NCI-H748 (cell line): ENCODE data around the gene C6.
"Not testable (repeated sequence)": the region's sequence is repeated elsewhere in the genome, so short reads cannot be mapped to it uniquely, and the experiment has no call there.

Experiments used
- DNase-seq: peaks from one replicate; lab custom pipeline; 2025; ENCODE audit not compliant: unreplicated experiment; lab: John Stamatoyannopoulos, UW

Gene C6

DNA sequence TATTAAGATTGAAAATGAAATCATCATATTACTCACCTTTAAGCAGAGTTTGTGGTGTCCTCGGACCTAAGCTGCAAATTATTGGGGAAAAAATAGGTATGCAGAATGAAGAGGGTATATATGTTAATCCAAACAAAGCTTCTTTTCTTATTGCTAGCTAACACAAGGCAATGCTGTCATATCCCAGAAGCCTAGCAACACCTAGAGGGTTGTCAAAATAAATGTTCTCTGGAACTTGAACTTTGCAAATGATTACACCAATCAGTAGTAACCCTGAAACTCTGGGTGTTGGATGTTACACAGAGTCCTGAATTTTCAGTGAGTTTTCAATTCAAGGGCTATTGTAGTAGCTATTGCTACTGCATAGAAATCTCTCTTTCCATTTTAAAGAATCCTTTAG is at the start of gene C6:
Gene C6, minus strand, starts transcription at position 193 of the 400 bp plus-strand sequence. CDS start 10,302 bp downstream, outside the sequence.
- DNase-seq = peak; percentile 30

GRCh38 chr5:41256400-41256799 is 43.1 kb upstream of the C6 start:
- no peak for DNase-seq

DNA sequence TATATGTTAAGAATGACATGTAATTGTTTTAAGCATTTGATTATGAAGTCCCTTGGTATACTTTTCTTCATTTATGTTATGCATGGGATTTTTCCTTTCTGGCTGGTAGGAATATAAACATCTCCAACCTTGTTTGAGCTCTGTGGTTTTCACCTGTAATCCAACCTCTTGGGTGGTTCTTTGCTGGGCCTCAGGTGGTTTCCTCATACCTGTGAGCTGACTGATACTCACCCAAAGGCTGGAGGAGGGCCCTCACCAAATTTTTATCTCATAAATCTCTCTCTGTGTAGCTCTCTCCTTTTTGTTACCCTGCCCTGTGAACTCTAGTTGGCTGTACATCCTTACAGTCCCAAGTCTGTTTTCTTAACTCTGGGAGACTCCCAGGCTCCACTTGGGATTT is 39.8 kb upstream of the C6 start:
- no peak for DNase-seq

DNA sequence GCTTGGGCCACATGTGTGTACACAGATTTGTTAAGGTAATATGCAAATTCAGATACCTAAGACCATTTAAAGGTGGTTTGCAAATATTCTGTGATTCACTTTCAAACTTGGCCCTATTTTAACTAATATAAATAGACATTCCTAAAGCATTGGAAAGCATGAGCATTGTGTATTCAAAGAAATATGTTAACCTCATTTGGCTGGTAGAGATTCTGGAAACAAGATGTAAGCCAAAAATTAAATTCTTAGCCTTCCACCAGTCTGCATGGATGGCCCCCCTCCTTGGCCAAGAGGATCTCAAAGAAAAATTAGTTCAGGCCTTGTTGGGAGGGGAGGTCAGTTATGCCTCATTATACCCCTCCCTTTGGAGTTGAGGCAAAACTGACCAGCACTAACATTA is 38.7 kb upstream of the C6 start:
- no peak for DNase-seq

DNA sequence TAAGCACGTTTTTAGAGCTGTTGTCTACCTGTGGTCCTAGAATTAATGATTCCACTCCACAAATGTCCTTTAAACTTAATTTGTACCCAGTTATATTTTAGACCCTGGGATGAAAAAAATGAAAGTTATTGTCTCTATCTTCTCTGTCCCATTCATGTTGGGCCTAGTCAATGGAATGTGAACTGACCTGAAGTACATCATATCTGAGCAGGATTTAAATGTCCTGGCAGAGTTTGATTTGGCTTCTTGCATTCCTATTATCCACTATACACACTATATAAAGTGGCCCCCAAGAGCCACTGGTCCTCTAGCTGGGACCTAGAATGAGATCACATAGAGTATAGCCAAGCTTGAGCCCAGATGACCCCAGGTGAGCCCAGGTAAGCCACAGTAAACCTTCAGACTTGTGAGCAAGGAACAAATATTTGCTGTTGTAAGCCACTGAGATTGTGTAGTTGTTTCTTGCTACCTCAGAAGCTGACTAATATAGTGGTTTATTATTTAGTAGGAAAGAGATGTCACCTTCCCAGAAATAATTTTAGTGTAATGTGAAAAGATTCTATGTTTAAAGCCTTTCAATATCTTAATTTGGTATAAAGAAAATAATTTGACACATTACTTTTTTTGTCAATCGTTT is 37.1 kb upstream of the C6 start:
- DNase-seq = no peak

DNA sequence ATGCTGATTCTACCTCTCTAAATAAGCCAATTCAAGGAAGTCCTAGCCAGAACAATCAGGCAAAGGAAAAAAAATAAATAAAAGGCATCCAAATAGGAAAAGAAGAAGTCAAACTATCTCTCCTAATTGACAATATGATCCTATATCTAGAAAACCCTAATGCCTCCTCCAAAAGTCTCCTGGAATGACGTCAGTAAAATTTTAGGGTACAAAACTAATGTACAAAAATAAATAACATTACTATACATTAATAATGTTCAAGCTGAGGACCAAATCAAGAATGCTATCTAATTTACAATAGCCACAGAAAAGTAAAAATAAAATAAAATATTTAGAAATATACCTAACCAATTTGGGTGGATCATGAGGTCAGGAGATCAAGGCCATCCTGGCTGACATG is 33.8 kb upstream of the C6 start:
- DNase-seq = no peak

- DNase-seq = no peak
Observed at GRCh38 chr5:41246376-41246775, 33.0 kb upstream of the C6 start.

DNA sequence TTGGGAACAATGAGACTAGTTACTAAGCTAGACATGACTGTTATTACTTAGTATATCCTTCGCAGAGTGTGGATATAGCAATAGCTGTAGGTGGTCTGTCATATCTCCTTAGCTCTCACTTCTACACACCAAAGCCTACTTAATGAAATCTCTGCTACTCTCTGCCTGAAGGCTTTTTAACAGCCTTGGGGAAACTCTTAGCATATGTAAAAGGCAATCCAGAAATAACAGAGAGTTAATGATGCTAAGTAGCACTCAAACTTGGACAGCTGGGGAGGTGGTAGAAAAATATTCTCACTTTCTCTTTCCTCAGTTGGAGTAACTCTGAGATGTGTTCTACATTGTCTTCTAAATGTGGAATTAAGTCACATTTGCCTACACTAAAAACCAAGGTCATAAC is 30.2 kb upstream of the C6 start:
- no peak for DNase-seq

- DNase-seq = no peak
Observed at GRCh38 chr5:41240985-41241384, 27.7 kb upstream of the C6 start.

GRCh38 chr5:41240390-41240789 is 27.1 kb upstream of the C6 start:
- DNase-seq = no peak

GRCh38 chr5:41234475-41234874 is 21.1 kb upstream of the C6 start:
- DNase-seq = no peak

- no peak for DNase-seq
Observed at GRCh38 chr5:41232797-41233196, 19.5 kb upstream of the C6 start.

- DNase-seq = peak; percentile 18
Observed at GRCh38 chr5:41230276-41230675, 16.9 kb upstream of the C6 start.

GRCh38 chr5:41223962-41224361 is 10.6 kb upstream of the C6 start:
- DNase-seq = no peak

GRCh38 chr5:41219658-41220269 is 6.4 kb upstream of the C6 start:
- no peak for DNase-seq

DNA sequence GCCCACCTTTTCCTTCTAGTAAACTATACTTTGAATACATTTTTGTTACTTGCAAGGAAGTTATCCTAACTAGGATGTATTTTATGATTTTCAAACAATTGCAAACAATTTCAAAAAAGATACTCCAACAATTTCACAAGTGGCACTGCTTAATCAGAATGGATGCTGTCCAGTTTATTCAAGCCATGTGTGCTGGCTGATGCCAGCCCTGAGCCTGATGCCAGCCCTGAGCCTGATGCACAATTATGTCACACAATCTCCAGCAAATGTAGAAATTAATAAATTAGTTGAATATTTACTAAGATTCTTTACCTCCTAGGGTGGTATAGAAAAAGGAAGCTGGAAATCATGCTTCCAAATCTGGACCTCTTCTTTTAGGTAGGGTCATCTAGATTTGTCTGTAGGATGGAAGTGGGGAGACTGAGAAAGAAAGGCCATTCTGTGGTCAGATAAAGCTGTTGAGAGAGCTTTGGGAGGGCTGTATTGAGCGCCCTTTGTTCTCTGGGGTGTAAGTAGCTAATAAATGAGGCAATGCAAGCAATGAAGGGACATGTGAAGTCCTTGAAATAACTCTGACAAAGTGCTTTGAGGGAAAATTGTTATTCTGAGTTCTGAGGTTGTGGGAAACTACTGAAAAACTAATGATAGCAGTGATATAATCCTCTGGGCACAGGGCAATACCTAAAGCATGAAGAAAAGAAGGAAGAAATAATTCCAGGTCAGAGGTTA is 5.8 kb upstream of the C6 start:
- DNase-seq = no peak

DNA sequence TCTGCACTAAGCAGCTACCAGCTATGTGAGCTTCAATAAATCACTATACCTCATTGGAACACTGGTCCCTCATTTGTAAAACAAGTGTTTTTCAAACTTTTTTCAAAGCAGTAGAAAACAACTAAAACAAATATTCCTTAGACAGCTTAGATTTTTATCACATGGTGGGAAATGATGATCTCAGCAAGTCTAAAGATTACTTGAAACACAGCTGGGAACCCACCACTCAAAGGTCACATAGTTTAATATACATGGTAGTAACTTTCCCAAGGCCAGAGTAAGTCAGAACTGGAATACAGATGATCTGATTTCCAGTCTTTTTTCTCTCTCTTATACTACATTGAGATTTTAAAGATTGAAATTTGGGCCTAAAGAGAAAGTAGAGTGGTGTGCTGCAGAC is 850 bp upstream of the C6 start:
- DNase-seq = no peak

DNA sequence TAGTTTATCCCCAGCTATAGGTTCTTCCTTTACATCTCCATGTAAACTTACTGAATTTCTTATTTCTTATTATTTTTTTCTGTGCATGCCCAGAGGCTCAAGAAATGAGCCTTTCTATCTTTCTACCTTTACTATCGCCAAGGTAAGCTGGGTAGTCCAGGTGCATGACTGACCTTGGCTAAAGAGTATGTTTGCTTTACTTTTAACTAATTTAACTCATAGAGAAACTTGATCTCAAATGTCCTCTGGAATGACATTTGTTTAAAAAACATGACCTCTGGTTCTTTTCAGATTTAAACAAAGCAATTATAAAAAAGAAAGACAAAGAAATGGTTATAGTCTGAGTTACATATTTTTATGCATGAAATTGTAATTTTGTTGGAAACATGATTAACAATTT is 397 bp downstream of the C6 start:
- no peak for DNase-seq

- DNase-seq = no peak
Observed at GRCh38 chr5:41211417-41211816, 1.9 kb downstream of the C6 start.

GRCh38 chr5:41205475-41205874 is 7.9 kb downstream of the C6 start:
- DNase-seq = not testable (repeated sequence)

- DNase-seq = no peak
Observed at GRCh38 chr5:41203033-41203432, 10.3 kb downstream of the C6 start.

GRCh38 chr5:41201082-41201772 is 12.1 kb downstream of the C6 start:
- no peak for DNase-seq
